ENCODE measurements around the gene MCF2L2.

Gene MCF2L2

DNA sequence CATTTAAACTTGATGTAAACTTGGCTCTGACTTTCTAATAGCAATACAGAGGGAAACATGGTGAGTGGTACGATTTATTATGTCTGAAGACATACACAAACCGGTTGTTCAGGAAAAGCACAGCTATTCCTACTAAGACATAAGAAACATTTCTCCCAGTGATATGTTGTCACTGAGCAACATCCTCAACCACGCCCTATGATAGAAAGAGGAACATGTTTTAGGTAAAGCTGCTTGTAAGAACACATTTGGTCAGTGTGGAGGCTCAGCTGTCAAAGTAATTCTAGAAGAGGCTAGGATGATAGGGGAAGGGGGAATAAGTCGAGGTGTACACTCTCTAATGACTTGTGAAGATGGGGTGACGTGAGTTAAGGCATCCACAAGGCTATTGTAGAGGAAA lies 218.1 kb downstream of the MCF2L2 start:
- CTCF ChIA-PET: interaction anchor here (1.1 to 3.0 kb wide), 8 partner anchors 11 to 176 kb away, joined by 3 to 8 read pairs (median 4); no protein-coding TSS in a partner anchor
- WGBS (ENCODE audit: insufficient coverage): 68% methylated on average over 2 of the region's 5 CpGs
- POLR2A ChIA-PET: no interaction called here
- no peaks in the 10 kb centered on the region for H3K27me3 ChIP-seq (replicated peaks in 2 of 5; ENCODE audit: control insufficient read depth in 4 of 5, insufficient read depth in 5 of 5, low read length in 4 of 5)
- H3K36me3 ChIP-seq (ENCODE audit: control insufficient read depth in 4 of 4, insufficient read depth in 4 of 4, low read length in 3 of 4): peaks cover 0 to 4% (median 0%) of the 10 kb centered on the region in 4 experiments
- peak overlapping the region in 2 of 7 experiments; percentile 8 to 11 for H3K4me3 ChIP-seq (ENCODE audit: control insufficient read depth in 1 of 7, extremely low read depth in 1 of 7, insufficient read depth in 4 of 7, low read depth in 2 of 7, low read length in 6 of 7)
- peaks cover 0 to 2% (median 1%) of the 10 kb centered on the region in 5 experiments for H3K9me3 ChIP-seq (ENCODE audit: control extremely low read depth in 1 of 5, control insufficient read depth in 4 of 5, insufficient read depth in 2 of 5, low read depth in 1 of 5, low read length in 4 of 5)
- peak overlapping the region; percentile 36 to 37 for H3K27ac ChIP-seq (ENCODE audit: insufficient read depth in 1 of 2, low read depth in 1 of 2, low read length in 2 of 2, poor library complexity in 1 of 2, severe bottlenecking in 2 of 2)
- peak in 2 of 3 donors; percentile 71 to 80 for DNase-seq
- peaks cover 21 to 48% (median 42%) of the 10 kb centered on the region in 4 experiments for H3K4me1 ChIP-seq (ENCODE audit: control extremely low read depth in 1 of 4, control insufficient read depth in 4 of 4, insufficient read depth in 4 of 4, low read length in 3 of 4)

DNA sequence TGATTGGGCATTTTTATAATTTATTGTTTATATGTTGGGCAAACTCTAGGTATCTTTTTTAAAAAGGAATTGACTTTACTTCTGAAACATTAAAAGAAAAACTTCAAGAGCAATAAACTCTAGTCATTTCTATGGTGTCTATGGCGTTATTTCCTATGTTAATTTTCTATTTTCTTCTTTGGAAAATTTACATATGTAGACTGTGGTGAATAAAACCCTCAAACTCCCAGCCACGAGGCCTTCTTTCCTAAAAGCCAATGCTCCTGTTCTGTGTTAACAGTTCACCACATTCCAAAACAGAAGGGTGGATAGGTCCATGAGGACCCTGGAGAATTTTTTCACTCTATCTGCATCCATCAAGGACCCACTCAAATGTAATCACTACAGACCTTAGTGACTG lies 219.6 kb downstream of the MCF2L2 start:
- no peak for DNase-seq
- peaks cover 17 to 38% (median 30%) of the 10 kb centered on the region in 4 experiments for H3K4me1 ChIP-seq (ENCODE audit: control extremely low read depth in 1 of 4, control insufficient read depth in 4 of 4, insufficient read depth in 4 of 4, low read length in 3 of 4)
- H3K4me3 ChIP-seq (ENCODE audit: control insufficient read depth in 1 of 7, extremely low read depth in 1 of 7, insufficient read depth in 4 of 7, low read depth in 2 of 7, low read length in 6 of 7): no peak overlapping the region
- H3K9me3 ChIP-seq (ENCODE audit: control extremely low read depth in 1 of 5, control insufficient read depth in 4 of 5, insufficient read depth in 2 of 5, low read depth in 1 of 5, low read length in 4 of 5): peaks cover 1 to 8% (median 2%) of the 10 kb centered on the region in 5 experiments
- no peak overlapping the region for H3K27ac ChIP-seq (ENCODE audit: insufficient read depth in 1 of 2, low read depth in 1 of 2, low read length in 2 of 2, poor library complexity in 1 of 2, severe bottlenecking in 2 of 2)
- POLR2A ChIA-PET: no interaction called here
- H3K27me3 ChIP-seq (replicated peaks in 2 of 5; ENCODE audit: control insufficient read depth in 4 of 5, insufficient read depth in 5 of 5, low read length in 4 of 5): no peaks in the 10 kb centered on the region
- WGBS (ENCODE audit: insufficient coverage): 100% methylated on average over 1 of the region's 2 CpGs
- CTCF ChIA-PET: interaction anchor here (2.1 to 3.3 kb wide), 3 partner anchors 14 to 174 kb away, joined by 9 to 16 read pairs (median 12); no protein-coding TSS in a partner anchor
- peaks cover 0 to 4% (median 0%) of the 10 kb centered on the region in 4 experiments for H3K36me3 ChIP-seq (ENCODE audit: control insufficient read depth in 4 of 4, insufficient read depth in 4 of 4, low read length in 3 of 4)

DNA sequence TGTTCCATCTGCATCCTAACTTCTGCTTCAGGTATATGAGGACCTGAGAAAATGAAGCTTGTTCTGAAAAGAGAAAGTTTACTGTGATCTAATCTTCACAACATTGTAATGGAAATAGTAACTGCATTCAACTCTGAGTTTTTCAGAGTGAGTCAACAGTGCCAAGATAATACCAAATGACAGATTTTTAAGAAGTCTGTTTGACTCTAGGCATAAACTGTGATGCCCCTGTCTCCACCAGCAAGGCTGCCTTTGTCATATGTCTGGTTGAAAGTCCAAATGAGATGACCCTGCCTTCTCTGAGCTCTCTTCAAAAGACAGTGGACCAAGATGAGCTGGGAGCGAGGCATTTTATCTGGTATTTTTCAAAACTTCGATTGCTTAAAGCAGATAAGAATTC lies 220.2 kb downstream of the MCF2L2 start:
- DNase-seq: no peak
- no peak overlapping the region for H3K4me3 ChIP-seq (ENCODE audit: control insufficient read depth in 1 of 7, extremely low read depth in 1 of 7, insufficient read depth in 4 of 7, low read depth in 2 of 7, low read length in 6 of 7)
- peaks cover 0 to 4% (median under 1%) of the 10 kb centered on the region in 4 experiments for H3K36me3 ChIP-seq (ENCODE audit: control insufficient read depth in 4 of 4, insufficient read depth in 4 of 4, low read length in 3 of 4)
- no peak overlapping the region for H3K27ac ChIP-seq (ENCODE audit: insufficient read depth in 1 of 2, low read depth in 1 of 2, low read length in 2 of 2, poor library complexity in 1 of 2, severe bottlenecking in 2 of 2)
- ChIA-PET POLR2A (no interaction called here), CTCF (interaction anchor here (1.1 to 3.3 kb wide), 7 partner anchors 9 to 175 kb away, joined by 3 to 16 read pairs (median 4); no protein-coding TSS in a partner anchor)
- WGBS (ENCODE audit: insufficient coverage): 100% methylated on average over 1 of the region's 2 CpGs
- no peaks in the 10 kb centered on the region for H3K27me3 ChIP-seq (replicated peaks in 2 of 5; ENCODE audit: control insufficient read depth in 4 of 5, insufficient read depth in 5 of 5, low read length in 4 of 5)
- H3K4me1 ChIP-seq (ENCODE audit: control extremely low read depth in 1 of 4, control insufficient read depth in 4 of 4, insufficient read depth in 4 of 4, low read length in 3 of 4): peaks cover 12 to 32% (median 26%) of the 10 kb centered on the region in 4 experiments
- peaks cover 2 to 13% (median 3%) of the 10 kb centered on the region in 5 experiments for H3K9me3 ChIP-seq (ENCODE audit: control extremely low read depth in 1 of 5, control insufficient read depth in 4 of 5, insufficient read depth in 2 of 5, low read depth in 1 of 5, low read length in 4 of 5)

DNA sequence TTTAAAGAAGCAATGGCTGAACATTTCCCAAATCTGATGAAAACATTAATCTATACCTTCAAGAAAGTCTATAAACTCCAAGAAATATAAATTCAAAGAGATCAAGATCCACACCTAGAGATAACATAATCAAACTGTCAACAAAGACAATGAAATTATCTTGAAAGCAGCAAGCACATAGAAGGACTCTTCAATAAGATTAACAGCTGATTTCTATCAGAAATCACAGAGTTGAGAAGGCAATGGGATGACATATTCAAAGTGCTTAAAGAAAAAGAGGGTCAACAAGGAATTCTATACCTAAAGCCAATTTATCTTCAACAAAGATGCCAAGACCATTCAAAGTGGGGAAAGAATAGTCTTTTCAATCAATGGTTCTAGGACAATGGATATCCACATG lies 224.7 kb downstream of the MCF2L2 start:
- DNase-seq: peak in 1 of 3 donors; percentile 39
- POLR2A ChIA-PET: no interaction called here
- H3K27ac ChIP-seq (ENCODE audit: insufficient read depth in 1 of 2, low read depth in 1 of 2, low read length in 2 of 2, poor library complexity in 1 of 2, severe bottlenecking in 2 of 2): no peak overlapping the region
- CTCF ChIA-PET: no interaction called here
- H3K9me3 ChIP-seq (ENCODE audit: control extremely low read depth in 1 of 5, control insufficient read depth in 4 of 5, insufficient read depth in 2 of 5, low read depth in 1 of 5, low read length in 4 of 5): peaks cover 2 to 25% (median 5%) of the 10 kb centered on the region in 5 experiments
- H3K36me3 ChIP-seq (ENCODE audit: control insufficient read depth in 4 of 4, insufficient read depth in 4 of 4, low read length in 3 of 4): peaks cover 0 to 4% (median under 1%) of the 10 kb centered on the region in 4 experiments
- H3K4me1 ChIP-seq (ENCODE audit: control extremely low read depth in 1 of 4, control insufficient read depth in 4 of 4, insufficient read depth in 4 of 4, low read length in 3 of 4): peaks cover 0 to 4% (median under 1%) of the 10 kb centered on the region in 4 experiments
- H3K27me3 ChIP-seq (replicated peaks in 2 of 5; ENCODE audit: control insufficient read depth in 4 of 5, insufficient read depth in 5 of 5, low read length in 4 of 5): no peaks in the 10 kb centered on the region
- no peak overlapping the region for H3K4me3 ChIP-seq (ENCODE audit: control insufficient read depth in 1 of 7, extremely low read depth in 1 of 7, insufficient read depth in 4 of 7, low read depth in 2 of 7, low read length in 6 of 7)

DNA sequence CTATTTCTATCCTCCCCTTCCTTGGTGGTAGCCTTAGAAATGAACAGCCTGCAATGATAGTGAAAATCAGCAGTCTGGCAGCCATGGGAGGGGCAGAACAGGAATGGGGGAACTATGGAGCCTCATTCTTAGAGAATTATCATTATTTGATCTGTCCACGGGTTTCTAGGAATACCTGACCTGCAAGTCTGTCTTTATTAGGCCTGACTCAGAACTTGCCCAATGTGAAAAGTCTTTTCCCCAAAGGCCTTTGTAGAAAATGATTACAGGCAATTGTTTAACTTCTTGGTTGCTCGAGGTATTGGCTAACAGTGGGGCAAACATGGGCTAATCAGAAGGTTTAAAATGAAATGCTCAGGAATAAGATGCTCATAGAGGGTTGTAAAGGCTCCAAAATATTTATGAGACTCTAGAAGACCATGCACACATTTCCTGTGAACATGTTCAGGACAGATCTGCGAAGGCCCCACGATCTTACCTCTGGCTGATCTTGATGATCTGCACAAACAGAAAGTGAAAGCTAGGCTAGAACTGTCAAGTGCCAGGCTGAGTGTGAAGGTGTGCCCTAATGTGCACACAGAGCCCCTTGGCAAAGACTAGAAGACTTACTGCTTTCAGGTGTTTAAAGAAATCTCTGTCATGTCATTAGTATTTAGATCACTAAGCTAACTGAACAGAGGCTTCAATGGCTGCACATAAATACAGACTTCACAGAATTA lies 226.3 kb downstream of the MCF2L2 start:
- ChIA-PET POLR2A (no interaction called here), CTCF (interaction anchor here (1.1 kb wide), 1 partner anchor 23 kb away, joined by 3 read pairs; no protein-coding TSS in a partner anchor)
- WGBS (ENCODE audit: insufficient coverage): 69% methylated on average over 4 of the region's 4 CpGs
- Histone ChIP-seq H3K4me1 (ENCODE audit: control extremely low read depth in 1 of 4, control insufficient read depth in 4 of 4, insufficient read depth in 4 of 4, low read length in 3 of 4) (peaks cover 0 to 4% (median under 1%) of the 10 kb centered on the region in 4 experiments), H3K36me3 (ENCODE audit: control insufficient read depth in 4 of 4, insufficient read depth in 4 of 4, low read length in 3 of 4) (peaks cover 0 to 2% (median 0%) of the 10 kb centered on the region in 4 experiments), H3K27ac (ENCODE audit: insufficient read depth in 1 of 2, low read depth in 1 of 2, low read length in 2 of 2, poor library complexity in 1 of 2, severe bottlenecking in 2 of 2) (no peak overlapping the region), H3K4me3 (ENCODE audit: control insufficient read depth in 1 of 7, extremely low read depth in 1 of 7, insufficient read depth in 4 of 7, low read depth in 2 of 7, low read length in 6 of 7) (no peak overlapping the region), H3K27me3 (replicated peaks in 2 of 5; ENCODE audit: control insufficient read depth in 4 of 5, insufficient read depth in 5 of 5, low read length in 4 of 5) (no peaks in the 10 kb centered on the region), H3K9me3 (ENCODE audit: control extremely low read depth in 1 of 5, control insufficient read depth in 4 of 5, insufficient read depth in 2 of 5, low read depth in 1 of 5, low read length in 4 of 5) (peaks cover 0 to 27% (median 5%) of the 10 kb centered on the region in 5 experiments)
- peak in 1 of 3 donors; percentile 43 for DNase-seq

DNA sequence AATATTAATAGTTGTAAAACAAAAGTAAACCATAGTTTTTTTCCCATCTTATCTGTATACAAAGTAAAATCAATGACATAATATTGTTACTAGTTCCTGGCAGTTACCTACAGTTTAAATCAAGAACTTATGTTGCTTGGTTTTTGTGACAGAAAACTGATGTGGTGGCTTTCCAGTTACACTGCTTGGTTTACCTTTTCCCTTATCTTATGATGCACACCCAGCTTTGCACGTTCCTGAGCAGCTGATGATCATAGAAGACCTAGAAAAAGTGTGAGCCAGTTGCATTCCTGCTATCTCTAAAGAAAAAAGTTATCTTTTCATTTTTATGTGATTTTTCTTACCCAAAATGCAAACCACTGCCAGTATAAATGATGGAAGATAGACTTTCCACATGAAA lies 229.5 kb downstream of the MCF2L2 start:
- POLR2A ChIA-PET: no interaction called here
- H3K4me1 ChIP-seq (ENCODE audit: control extremely low read depth in 1 of 4, control insufficient read depth in 4 of 4, insufficient read depth in 4 of 4, low read length in 3 of 4): peaks cover 0 to 10% (median 3%) of the 10 kb centered on the region in 4 experiments
- peaks cover 0 to 2% (median 0%) of the 10 kb centered on the region in 4 experiments for H3K36me3 ChIP-seq (ENCODE audit: control insufficient read depth in 4 of 4, insufficient read depth in 4 of 4, low read length in 3 of 4)
- H3K27ac ChIP-seq (ENCODE audit: insufficient read depth in 1 of 2, low read depth in 1 of 2, low read length in 2 of 2, poor library complexity in 1 of 2, severe bottlenecking in 2 of 2): no peak overlapping the region
- CTCF ChIA-PET: interaction anchor here (0.8 to 1.5 kb wide), 4 partner anchors 9 to 14 kb away, joined by 3 to 7 read pairs (median 4); no protein-coding TSS in a partner anchor
- no peak overlapping the region for H3K4me3 ChIP-seq (ENCODE audit: control insufficient read depth in 1 of 7, extremely low read depth in 1 of 7, insufficient read depth in 4 of 7, low read depth in 2 of 7, low read length in 6 of 7)
- H3K27me3 ChIP-seq (replicated peaks in 2 of 5; ENCODE audit: control insufficient read depth in 4 of 5, insufficient read depth in 5 of 5, low read length in 4 of 5): no peaks in the 10 kb centered on the region
- no peak for DNase-seq
- no CpG with 5 or more reads among the region's 1 CpG for WGBS (ENCODE audit: insufficient coverage)
- H3K9me3 ChIP-seq (ENCODE audit: control extremely low read depth in 1 of 5, control insufficient read depth in 4 of 5, insufficient read depth in 2 of 5, low read depth in 1 of 5, low read length in 4 of 5): peaks cover 0 to 21% (median 4%) of the 10 kb centered on the region in 5 experiments

DNA sequence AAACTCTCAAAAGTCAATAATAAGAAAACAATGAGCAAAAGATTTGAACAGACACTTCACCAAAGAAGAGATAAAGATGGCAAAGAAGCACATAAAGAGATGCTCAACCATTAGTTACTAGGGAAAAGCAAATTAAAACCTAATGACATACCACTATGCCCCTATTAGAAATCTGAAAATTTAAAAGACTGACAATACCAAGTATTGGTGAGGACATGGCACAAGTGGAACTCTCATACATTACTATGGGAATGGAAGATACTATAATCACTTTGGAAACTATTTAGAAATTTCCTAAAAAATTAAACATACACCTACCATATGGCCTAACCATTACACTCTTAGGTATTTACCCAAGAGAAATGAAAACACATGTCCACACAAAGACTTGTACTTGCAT lies 230.7 kb downstream of the MCF2L2 start:
- POLR2A ChIA-PET: no interaction called here
- no peak overlapping the region for H3K4me3 ChIP-seq (ENCODE audit: control insufficient read depth in 1 of 7, extremely low read depth in 1 of 7, insufficient read depth in 4 of 7, low read depth in 2 of 7, low read length in 6 of 7)

More for the DNA sequence above, 230.7 kb downstream of the MCF2L2 start:
- Histone ChIP-seq H3K27ac (ENCODE audit: insufficient read depth in 1 of 2, low read depth in 1 of 2, low read length in 2 of 2, poor library complexity in 1 of 2, severe bottlenecking in 2 of 2) (no peak overlapping the region), H3K9me3 (ENCODE audit: control extremely low read depth in 1 of 5, control insufficient read depth in 4 of 5, insufficient read depth in 2 of 5, low read depth in 1 of 5, low read length in 4 of 5) (peaks cover 0 to 11% (median 1%) of the 10 kb centered on the region in 5 experiments), H3K36me3 (ENCODE audit: control insufficient read depth in 4 of 4, insufficient read depth in 4 of 4, low read length in 3 of 4) (no peaks in the 10 kb centered on the region), H3K27me3 (replicated peaks in 2 of 5; ENCODE audit: control insufficient read depth in 4 of 5, insufficient read depth in 5 of 5, low read length in 4 of 5) (no peaks in the 10 kb centered on the region), H3K4me1 (ENCODE audit: control extremely low read depth in 1 of 4, control insufficient read depth in 4 of 4, insufficient read depth in 4 of 4, low read length in 3 of 4) (peaks cover 0 to 10% (median 3%) of the 10 kb centered on the region in 4 experiments)
- CTCF ChIA-PET: no interaction called here
- DNase-seq: no peak
